ENCODE data around the gene MAT1A.

- no peak for TF ChIP-seq CTCF (IDR thresholded peaks at IDR 0.05)
- no peak for TF ChIP-seq POLR2A (IDR thresholded peaks at IDR 0.05)
These were observed 29.9 kb upstream of the MAT1A start for GRCh38 chr10:80319318-80319717.

Measured in testis (tissue), 2 donors.